Umbilical cord (tissue), 2 donors: ENCODE measurements around the gene MCFD2. TPM values are rescaled to one million over a fixed set of nuclear protein-coding genes. Genes with fewer than 3 reads are reported as not detected.
A peak's percentile ranks its signal among the peaks of the same experiment; 100 is the strongest.
"Not testable (repeated sequence)": the region's sequence is repeated elsewhere in the genome, so short reads cannot be mapped to it uniquely, and the experiment has no call there.

Experiments
- DNase-seq: peaks from one replicate; pipeline ENCODE4 v3.0.0-alpha.2; 2015; ENCODE audit warnings: low spot score
- total RNA-seq: library from RNA; depleted of rRNA; stranded (reverse); fragments of >200 nt; gene quantifications from one replicate; pipeline ENCODE4 v1.2.3, GENCODE V29; 2014; ENCODE audit warnings: low replicate concordance; ENCODE audit not compliant: insufficient read depth

MCFD2 gene
- total RNA-seq, 1 donor from 2014 or later = 77.3 TPM

- no peak for DNase-seq
Measured at GRCh38 chr2:46937471-46937901, 21.9 kb upstream of the MCFD2 start.

DNA sequence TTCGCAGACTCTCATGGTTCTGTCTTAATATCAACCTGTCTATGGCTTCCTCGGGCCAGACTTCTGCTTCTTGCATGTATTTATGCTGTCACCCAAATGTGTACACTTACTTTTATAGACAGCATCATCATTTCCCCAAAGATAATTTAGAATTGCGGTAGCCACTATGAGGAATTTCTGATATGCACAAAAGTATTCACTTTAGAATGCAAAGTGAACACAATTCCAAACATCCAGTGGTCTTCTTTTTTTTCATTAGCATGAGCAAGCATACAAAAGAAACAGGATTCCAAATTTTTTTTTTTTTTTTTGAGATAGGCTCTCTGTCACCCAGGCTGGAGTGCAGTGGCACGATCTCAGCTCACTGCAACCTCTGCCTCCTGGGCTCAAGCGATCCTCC lies 21.0 kb upstream of the MCFD2 start:
- DNase-seq = no peak

- no peak for DNase-seq
Measured at GRCh38 chr2:46935071-46935470, 19.5 kb upstream of the MCFD2 start.

- no peak for DNase-seq
Measured at GRCh38 chr2:46929612-46930011, 14.0 kb upstream of the MCFD2 start.

DNA sequence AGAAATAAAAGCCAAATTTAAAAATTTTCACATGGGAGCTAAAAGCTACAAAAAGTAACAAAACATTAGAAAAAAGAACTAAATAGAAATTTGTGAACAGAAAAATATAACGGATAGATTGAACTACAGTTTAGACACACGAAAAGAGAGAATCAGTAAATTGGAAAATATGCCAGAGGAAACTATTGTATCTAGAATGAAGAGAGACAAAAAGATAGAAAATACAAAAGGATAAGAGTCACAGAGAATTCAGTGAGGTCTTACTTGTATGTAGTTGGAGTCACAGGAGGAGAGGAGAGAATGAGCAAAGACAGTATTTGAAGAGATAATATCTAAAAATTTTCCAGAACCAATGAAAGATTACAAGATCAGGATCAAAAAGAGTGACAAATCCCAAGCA lies 11.3 kb upstream of the MCFD2 start:
- no peak for DNase-seq

- DNase-seq = no peak
Measured at GRCh38 chr2:46925474-46926351, 10.1 kb upstream of the MCFD2 start.

DNA sequence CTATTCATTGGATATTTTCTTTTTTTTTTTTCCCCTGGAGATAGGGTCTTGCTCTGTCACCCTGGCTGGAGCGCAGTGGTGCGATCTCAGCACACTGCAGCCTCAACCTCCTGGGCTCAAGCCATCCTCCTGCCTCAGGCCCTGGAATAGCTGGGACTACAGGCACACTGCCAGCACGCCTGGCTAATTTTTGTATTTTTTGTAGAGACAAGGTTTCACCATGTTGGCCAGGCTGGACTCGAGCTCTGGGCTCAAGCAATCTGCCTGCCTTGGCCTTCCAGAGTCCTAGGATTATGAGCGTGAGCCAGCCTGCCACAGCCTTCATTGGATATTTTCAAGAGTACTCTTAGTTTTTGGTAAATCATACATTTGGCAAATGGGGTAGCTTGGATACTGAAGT lies 9.0 kb upstream of the MCFD2 start:
- no peak for DNase-seq

DNA sequence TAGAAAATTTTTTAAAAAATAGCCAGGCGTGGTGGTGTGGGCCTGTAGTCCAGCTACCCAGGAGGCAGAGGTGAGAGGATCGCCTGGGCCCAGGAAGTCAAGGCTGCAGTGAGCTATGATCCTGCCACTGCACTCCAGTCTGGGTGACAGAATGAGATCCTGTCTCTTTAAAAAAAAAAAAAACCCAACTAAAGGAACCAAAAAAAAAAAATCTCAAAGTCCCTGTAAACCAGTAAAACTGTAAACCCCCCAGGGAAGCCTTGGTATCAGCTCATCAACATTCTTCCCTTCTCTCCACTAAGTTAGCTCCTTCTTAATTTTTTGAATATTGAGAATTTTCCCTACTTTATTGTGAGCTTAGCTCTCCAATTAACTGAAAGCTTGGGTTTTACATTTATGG lies 8.4 kb upstream of the MCFD2 start:
- DNase-seq = no peak

- no peak for DNase-seq
Measured at GRCh38 chr2:46923041-46923528, 7.5 kb upstream of the MCFD2 start.

- DNase-seq = no peak
Measured at GRCh38 chr2:46922606-46923005, 7.0 kb upstream of the MCFD2 start.

DNA sequence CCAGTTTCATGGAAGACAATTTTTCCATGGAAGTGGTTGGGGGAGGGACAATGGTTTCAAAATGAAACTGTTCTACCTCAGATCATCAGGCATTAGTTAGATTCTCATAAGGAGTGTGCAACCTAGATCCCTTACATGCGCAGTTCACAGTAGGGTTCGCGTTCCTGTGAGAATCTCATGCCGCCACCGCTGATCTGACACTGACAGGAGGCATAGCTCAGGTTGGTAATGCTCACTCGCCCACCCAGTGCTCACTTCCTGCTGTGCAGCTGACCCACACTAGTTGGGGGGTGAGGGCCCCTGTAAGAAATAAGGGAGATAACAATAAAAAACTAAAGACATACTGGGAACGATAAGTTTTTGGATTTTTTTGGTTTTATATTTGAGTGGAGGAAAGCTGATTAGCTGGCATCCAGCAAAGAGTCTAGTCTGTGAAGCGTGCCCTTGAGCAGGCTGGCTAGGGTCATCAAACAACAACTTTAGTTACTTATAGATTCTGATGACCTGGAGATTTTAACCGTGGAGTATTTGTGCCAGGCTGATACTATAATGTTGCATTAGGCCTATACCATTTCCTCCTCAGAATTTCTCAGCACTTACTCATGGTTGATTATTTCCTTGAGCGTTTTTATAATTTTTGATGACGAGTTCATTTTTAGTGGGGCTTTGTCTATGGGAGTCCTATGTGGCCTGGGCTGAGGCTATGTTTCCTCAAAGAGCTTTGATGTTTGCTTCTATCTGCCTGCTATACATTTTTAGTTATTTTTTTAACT lies 6.3 kb upstream of the MCFD2 start:
- no peak for DNase-seq

GRCh38 chr2:46917628-46918027 lies 2.0 kb upstream of the MCFD2 start:
- DNase-seq = no peak

DNA sequence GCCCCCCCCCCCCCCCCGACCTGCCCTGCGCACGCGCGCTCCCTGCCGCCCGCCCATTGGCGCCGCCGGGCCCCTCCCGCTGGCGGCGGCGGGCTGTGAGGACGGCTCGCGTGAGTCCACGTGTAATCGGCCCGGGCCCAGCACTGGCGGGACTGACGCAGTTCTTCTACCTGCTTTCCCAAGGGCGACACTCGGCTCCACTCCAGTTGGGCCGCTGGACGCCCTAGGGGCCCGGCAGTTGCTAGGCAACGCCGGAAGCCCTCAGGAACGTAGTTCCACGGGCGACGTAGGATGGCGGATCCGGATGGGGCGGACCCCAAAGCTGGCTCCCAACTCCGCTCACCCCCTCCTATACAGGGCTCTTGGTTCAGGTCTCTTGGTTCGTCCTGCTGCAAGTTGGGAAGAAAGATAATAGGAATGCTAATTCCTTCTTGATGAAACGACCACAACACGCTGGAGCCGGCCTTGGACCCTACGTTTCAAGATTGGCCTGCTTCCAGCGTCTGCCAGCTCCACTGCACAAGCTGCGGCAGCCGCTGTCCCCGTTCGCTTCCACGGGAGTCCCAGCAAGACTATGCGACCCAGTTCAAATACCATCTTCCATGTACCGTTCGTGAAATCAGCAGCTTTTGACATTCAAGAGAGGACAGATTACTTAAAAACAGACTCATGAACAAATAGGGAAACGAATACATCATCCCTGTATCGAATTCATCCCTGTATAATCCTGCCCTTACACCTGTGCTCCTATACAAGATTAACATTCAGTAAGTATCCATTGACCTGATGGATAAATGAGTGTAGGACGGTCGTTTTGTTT lies 415 bp upstream of the MCFD2 start:
- peak; percentile 94 for DNase-seq

- DNase-seq = no peak
Measured at GRCh38 chr2:46914578-46915230, 902 bp downstream of the MCFD2 start.

DNA sequence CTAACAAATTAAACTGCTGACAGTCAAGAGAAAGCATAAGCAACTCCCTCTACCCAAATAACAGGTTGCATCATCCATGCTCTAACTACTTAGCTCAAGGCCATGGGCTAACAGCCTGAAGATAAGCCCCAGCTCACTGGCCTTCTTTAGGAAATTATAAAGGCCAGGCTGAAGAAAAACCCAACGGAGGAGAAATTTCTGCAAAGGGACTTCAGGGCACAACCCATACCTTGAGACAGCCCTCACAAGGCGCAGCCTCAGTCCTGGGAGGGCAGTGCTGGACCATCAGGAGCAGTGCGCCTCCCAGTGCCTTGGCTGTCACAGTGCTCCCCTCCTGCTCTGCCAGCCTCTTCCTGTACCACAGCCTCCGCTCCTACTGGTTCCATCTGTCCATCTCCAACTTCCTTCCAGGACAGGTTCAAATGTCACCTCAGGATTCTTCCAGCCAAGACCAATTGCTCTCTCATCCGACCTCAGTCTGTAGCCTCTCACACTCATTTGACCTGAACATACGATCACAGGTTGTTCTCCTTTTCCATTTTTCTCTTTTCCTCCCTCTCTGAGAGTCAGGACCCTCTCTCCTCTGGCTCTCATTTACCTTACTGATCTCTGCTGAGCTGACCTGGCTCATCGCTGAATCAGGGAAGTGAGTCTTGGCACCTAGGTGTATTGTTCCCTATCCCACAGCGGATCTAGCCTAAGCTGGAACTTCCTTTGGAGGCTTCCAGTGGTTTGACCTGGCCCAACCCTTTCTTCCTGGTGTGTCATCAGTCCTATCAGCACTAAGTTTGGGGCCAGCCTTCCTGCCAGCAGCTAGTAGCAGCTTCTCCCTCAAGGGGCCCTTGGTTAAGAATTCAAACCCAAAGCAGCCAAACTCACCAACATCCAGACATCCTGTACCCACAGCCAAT lies 1.9 kb downstream of the MCFD2 start:
- no peak for DNase-seq

GRCh38 chr2:46909771-46910419 lies 5.7 kb downstream of the MCFD2 start:
- DNase-seq = no peak

DNA sequence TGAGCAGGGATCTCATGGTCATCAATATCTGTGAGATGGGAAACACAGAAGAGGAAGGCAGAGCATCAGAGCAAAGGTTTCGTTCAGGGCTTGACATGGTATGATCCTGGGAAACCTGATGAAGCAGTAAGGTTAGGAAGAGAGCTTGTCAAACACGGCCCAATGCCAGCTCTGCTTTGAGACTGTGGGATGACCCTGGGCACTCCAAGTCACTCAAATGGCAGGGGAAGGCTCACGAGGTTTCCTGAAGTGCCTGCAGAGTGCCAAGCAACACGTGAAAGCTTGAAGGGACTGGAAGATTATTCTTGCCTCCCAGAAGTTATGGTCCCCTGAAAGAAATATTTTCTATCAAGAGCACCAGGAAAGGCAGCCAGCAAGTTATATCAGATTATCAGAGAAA lies 6.5 kb downstream of the MCFD2 start:
- DNase-seq = no peak

- DNase-seq = not testable (repeated sequence)
Measured at GRCh38 chr2:46904908-46905678, 10.5 kb downstream of the MCFD2 start.

DNA sequence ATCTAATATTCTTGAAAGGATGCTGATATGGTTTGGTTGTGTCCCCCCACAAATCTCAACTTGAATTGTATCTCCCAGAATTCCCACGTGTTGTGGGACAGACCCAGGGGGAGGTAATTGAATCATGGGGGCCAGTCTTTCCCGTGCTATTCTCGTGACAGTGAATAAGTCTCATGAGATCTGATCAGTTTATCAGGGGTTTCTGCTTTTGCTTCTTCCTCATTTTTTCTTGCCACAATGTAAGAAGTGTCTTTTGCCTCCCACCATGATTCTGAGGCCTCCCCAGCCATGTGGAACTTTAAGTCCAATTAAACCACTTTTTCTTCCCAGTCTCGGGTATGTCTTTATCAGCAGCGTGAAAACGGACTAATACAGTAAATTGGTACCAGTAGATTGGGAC lies 12.6 kb downstream of the MCFD2 start:
- not testable (repeated sequence) for DNase-seq
